C4-2B (cell line): ENCODE results near the gene CAPN13.

ENCODE experiments used
- ZFX ChIP-seq: fragments of 450-650 bp; IDR thresholded peaks from 2 replicates; pipeline ENCODE4 v1.6.1; 2017
- TF ChIP-seq, protein P1 (sequence below): fragments of 450-650 bp; conservative IDR thresholded peaks from 2 replicates; pipeline ENCODE4 v1.5.1; 2017; ENCODE audit warnings: mild to moderate bottlenecking

DNA sequence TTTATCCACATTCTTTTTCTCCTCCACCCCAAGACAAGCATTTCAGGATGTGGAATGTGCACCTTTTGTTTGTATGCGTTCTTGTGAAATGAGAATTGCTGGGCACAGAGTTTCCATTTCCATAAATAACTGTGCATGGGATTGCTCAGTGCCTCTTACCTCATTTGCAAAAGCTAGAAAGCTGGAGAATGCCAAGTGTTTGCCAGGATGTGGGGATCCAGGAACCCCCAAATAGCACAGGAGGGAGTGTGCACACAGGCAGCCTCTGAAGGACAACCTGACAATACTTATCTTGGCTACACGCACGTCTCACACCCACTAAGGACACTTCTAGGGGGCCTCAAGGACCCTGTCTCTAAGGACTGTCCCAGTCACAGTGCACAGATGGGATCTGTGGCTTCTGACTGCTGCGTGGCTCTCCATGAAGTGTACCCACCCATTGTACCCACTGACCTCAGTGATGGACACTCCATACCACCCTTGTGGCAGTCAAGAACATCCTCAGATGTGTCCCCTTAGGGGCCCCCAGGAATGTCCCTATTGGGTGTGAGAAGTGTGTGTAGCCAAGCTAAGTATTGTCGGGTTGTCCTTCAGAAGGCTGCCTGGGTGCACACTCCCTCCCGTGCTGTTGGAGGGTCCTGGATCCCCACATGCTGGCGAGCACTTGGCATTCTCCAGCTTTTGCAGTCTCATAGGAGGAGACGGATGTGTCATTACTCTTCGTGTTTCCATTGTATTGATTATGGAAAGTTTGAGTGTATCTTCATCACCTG lies 38.4 kb downstream of the CAPN13 start:
- TF ChIP-seq, protein P1, sequence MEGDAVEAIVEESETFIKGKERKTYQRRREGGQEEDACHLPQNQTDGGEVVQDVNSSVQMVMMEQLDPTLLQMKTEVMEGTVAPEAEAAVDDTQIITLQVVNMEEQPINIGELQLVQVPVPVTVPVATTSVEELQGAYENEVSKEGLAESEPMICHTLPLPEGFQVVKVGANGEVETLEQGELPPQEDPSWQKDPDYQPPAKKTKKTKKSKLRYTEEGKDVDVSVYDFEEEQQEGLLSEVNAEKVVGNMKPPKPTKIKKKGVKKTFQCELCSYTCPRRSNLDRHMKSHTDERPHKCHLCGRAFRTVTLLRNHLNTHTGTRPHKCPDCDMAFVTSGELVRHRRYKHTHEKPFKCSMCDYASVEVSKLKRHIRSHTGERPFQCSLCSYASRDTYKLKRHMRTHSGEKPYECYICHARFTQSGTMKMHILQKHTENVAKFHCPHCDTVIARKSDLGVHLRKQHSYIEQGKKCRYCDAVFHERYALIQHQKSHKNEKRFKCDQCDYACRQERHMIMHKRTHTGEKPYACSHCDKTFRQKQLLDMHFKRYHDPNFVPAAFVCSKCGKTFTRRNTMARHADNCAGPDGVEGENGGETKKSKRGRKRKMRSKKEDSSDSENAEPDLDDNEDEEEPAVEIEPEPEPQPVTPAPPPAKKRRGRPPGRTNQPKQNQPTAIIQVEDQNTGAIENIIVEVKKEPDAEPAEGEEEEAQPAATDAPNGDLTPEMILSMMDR: no peak
- TF ChIP-seq ZFX: no peak
